Measurements from ENCODE around the gene NRP1. TPM values are rescaled to one million over a fixed set of nuclear protein-coding genes. Genes with fewer than 3 reads are reported as not detected.

Gene NRP1
- total and polyA plus RNA-seq, 2 of the 8 experiments (the other 6 are each of a cell fraction or from before 2014, with no cell fraction given), result 1.2 to 2.1 TPM

- Histone ChIP-seq H2BK15ac (ENCODE audit: low read length) (no peak overlapping the region), H3K4ac (replicated peaks; ENCODE audit: insufficient read length, low read depth, low read length) (no peak overlapping the region), H3K36me3 (ENCODE audit: control insufficient read depth in 2 of 4, insufficient read depth in 4 of 4, low read length in 3 of 4) (no peaks in the 10 kb centered on the region), H3K79me2 (ENCODE audit: control insufficient read depth in 1 of 2, insufficient read depth in 2 of 2, low read length in 2 of 2) (no peaks in the 10 kb centered on the region), H3K23ac (ENCODE audit: insufficient read length) (no peak overlapping the region), H3K56ac (replicated peaks; ENCODE audit: insufficient read length, low read depth, low read length) (no peak overlapping the region), H2AFZ (ENCODE audit: low read length) (no peak overlapping the region), H2BK12ac (ENCODE audit: low read depth, low read length) (no peak overlapping the region), H3K9ac (replicated peaks in 1 of 4; ENCODE audit: extremely low read depth in 1 of 4, low read depth in 3 of 4, low read length in 3 of 4) (no peak overlapping the region), H3K14ac (ENCODE audit: insufficient read length) (no peak overlapping the region), H2AK5ac (ENCODE audit: low read depth, low read length) (no peak overlapping the region), H2BK120ac (replicated peaks; ENCODE audit: low read depth, low read length) (no peak overlapping the region), H4K8ac (ENCODE audit: extremely low read depth, insufficient read depth, low read length) (no peak overlapping the region), H3K4me1 (replicated peaks in 1 of 4; ENCODE audit: control insufficient read depth in 3 of 4, insufficient read depth in 4 of 4, low read length in 3 of 4) (peaks cover 0 to 3% (median 0%) of the 10 kb centered on the region in 4 experiments; a peak in 1 of 7 replicates), H3K4me2 (ENCODE audit: insufficient read depth in 1 of 2, low read depth in 2 of 2, low read length in 2 of 2) (no peak overlapping the region), H3K27ac (ENCODE audit: low read depth, low read length) (no peak overlapping the region), H3K79me1 (ENCODE audit: low read depth, low read length) (no peaks in the 10 kb centered on the region), H3K23me2 (ENCODE audit: low read depth, low read length) (no peaks in the 10 kb centered on the region), H3K18ac (ENCODE audit: extremely low read depth, low read length) (no peak overlapping the region), H3K9me3 (ENCODE audit: insufficient read depth in 2 of 2, low read depth in 1 of 2, low read length in 1 of 2) (no peaks in the 10 kb centered on the region; a peak in 1 of 4 replicates), H3K27me3 (replicated peaks in 1 of 4; ENCODE audit: control insufficient read depth in 3 of 4, extremely low read depth in 1 of 4, insufficient read depth in 3 of 4, low read length in 3 of 4) (no peaks in the 10 kb centered on the region), H4K5ac (ENCODE audit: insufficient read length, low read depth, low read length) (no peak overlapping the region), H4K20me1 (replicated peaks in 1 of 2; ENCODE audit: control insufficient read depth in 1 of 2, insufficient read depth in 2 of 2, low read length in 2 of 2) (no peaks in the 10 kb centered on the region), H4K91ac (replicated peaks; ENCODE audit: insufficient read length, low read length) (no peak overlapping the region), H2BK20ac (ENCODE audit: low read length) (no peak overlapping the region), H3K4me3 (ENCODE audit: extremely low read depth in 1 of 4, insufficient read depth in 2 of 4, low read depth in 3 of 4, low read length in 4 of 4) (no peak overlapping the region), H2BK5ac (ENCODE audit: low read depth, low read length) (no peak overlapping the region)
- 87% methylated on average over 2 of the region's 2 CpGs; no CpG with 5 or more reads in 1 of the 2 experiments for WGBS, 2 experiments (ENCODE audit: extremely low coverage in 1 of 2, insufficient coverage in 1 of 2, insufficient read length in 1 of 2, insufficient replicate concordance in 2 of 2, low coverage in 1 of 2, low lambda C conversion rate in 2 of 2, missing lambda C conversion rate in 1 of 2)
- DNase-seq (ENCODE audit: low read depth in 1 of 2, low spot score in 2 of 2), result no peak
- ChIA-PET POLR2A (ENCODE audit: partially characterized antibody) (no interaction called here), CTCF (ENCODE audit: partially characterized antibody) (interaction anchor here (0.6 to 1.2 kb wide), 3 partner anchors 17 to 426 kb away, joined by 3 read pairs; no protein-coding TSS in a partner anchor)
- no peak for FAIRE-seq
- TF ChIP-seq EGR1 (IDR thresholded peaks at IDR 0.05; ENCODE audit: borderline replicate concordance, low read depth, low read length), result no peak
- TF ChIP-seq RXRA (IDR thresholded peaks at IDR 0.05; ENCODE audit: insufficient read depth, low read depth, low read length), result no peak
- no peak for TF ChIP-seq SP1 (IDR thresholded peaks at IDR 0.05; ENCODE audit: low read depth, low read length)
- TF ChIP-seq CTBP2 (IDR thresholded peaks at IDR 0.05; ENCODE audit: borderline replicate concordance, insufficient read depth, insufficient read length, low read length), result no peak
- TF ChIP-seq HDAC2 (IDR thresholded peaks at IDR 0.05; ENCODE audit: borderline replicate concordance in 1 of 2, low read depth in 2 of 2, low read length in 2 of 2), result no peak
- TF ChIP-seq SIRT6 (IDR thresholded peaks at IDR 0.05; ENCODE audit: low read length), result no peak
- TF ChIP-seq HDAC6 (IDR thresholded peaks at IDR 0.05; ENCODE audit: low read depth, low read length), result no peak
- TF ChIP-seq ATF2 (IDR thresholded peaks at IDR 0.05; ENCODE audit: low read length), result no peak
- no peak for TF ChIP-seq CHD1 (IDR thresholded peaks at IDR 0.05; ENCODE audit: low read depth, low read length)
- TF ChIP-seq MAFK (IDR thresholded peaks at IDR 0.05; ENCODE audit: low read depth, low read length), result no peak
- TF ChIP-seq TEAD4 (IDR thresholded peaks at IDR 0.05; ENCODE audit: low read depth, low read length), result no peak
- TF ChIP-seq EZH2 (IDR thresholded peaks at IDR 0.05; ENCODE audit: low read depth, low read length, severe bottlenecking), result no peak
These were observed 157.8 kb downstream of the NRP1 start for GRCh38 chr10:33176688-33177087.
